GM12874 (cell line): ENCODE results near the gene CHST11.

Experiments
- CTCF ChIP-seq: IDR thresholded peaks from 2 replicates; pipeline ENCODE4 v1.5.1; 2011; ENCODE audit warnings: low read depth, mild to moderate bottlenecking, control low read depth, low read length, moderate library complexity; ENCODE audit not compliant: insufficient read depth

CHST11 gene

GRCh38 chr12:104627231-104627989 lies 170.7 kb downstream of the CHST11 start:
- TF ChIP-seq CTCF: no peak

- TF ChIP-seq CTCF: no peak
Measured at GRCh38 chr12:104627990-104628830, 171.5 kb downstream of the CHST11 start.

DNA sequence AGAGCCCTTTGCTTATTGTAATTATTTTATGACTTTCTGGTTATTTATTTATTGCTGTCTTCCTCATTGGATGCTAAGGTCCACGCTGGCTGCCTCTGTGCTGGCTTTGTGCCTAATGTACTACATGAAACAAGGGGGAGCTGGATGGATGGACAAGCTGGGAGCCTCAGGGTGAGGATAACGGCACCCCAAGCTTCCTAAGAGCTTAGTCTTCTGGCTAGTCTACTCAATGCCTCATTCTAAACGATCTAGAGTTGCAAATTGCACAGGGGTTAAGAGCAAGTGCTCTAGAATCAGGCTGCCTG lies 172.0 kb downstream of the CHST11 start:
- no peak for TF ChIP-seq CTCF

DNA sequence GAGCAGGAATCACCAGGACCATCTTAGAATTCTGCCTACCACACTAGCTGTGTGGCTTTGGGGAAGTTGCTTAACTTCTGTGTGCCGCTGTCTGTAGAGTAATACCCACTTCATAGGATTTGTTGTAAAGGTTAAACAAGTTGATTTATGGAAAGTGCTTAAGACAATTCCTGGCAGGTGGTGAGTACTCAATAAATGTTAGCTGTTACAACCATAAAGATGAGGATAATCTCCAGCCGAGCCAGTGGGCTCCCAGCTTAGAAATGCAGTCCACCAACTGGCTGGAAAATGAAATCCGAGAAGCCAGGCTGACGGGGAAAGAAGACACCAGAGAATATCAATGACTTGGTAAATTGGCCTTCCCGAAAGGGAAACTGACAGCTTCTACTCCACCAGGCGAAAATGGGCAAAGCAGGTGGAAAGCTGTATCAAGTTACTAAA lies 173.5 kb downstream of the CHST11 start:
- TF ChIP-seq CTCF: no peak

DNA sequence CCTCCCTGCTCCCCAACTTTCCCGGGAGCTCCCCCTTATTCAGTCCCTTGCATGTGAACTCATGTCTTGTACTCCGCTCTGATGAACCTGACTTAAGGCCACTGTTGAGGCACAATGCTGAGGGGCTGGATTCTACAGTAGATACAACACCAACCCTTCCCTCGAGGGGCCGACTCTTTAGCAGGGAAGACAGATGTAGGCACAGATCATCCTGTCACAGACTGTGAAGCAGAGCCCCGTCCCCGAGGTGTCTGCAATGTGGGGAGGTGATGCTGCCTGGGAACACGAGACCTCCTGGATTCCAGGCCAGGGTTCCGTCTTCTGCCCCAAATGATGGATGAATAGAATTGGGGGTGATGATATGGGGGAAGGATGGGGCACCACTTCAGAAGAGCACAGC lies 175.1 kb downstream of the CHST11 start:
- no peak for TF ChIP-seq CTCF

DNA sequence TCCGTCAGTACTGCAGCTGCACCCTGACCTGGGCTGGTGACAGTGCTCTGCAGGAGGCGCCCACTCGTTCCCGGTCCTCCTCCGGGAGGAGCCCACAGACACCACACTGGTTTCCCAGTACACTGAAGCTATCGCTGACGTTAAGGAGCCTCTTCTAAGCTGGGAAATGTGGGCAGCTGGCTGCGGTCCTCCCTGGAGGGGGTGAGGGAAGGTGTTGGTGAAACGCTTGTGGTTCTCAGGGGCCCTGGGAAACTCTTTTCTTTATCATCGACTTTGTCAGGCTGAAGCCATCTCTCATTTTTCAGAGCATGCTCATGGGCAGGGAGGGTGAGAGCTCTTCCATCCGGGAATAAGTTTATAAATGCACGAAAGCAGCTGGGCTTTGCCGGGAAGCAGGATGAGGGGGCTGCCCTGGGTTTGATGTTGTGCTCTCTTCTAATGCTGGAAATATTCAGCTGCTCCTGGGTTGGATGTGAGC lies 176.0 kb downstream of the CHST11 start:
- TF ChIP-seq CTCF: no peak

DNA sequence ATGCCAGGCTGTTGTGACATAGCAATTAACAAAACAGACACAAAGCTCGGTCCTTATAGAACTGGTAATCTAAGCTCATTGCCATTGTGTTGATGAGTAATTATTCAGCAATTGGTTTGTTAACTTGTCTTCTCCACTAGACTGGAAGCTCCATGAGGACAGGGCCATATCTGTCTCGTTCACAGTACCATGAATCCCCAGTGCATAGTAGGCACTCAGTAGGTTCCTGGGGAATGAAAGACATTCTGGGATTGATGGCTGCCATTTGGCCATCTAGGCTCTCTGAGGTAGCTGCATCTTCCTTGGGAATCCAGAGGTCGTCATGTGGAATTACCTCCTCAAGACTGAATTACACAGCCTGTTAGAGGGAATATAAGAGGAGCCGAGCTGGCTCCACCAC lies 177.3 kb downstream of the CHST11 start:
- no peak for TF ChIP-seq CTCF
